Measurements from ENCODE around the gene PAFAH1B2.

PAFAH1B2 gene

GRCh38 chr11:117221775-117222517 is 77.9 kb downstream of the PAFAH1B2 start:
- no peak for DNase-seq (ENCODE audit: low spot score)

GRCh38 chr11:117222991-117223740 is 79.1 kb downstream of the PAFAH1B2 start:
- no peak for DNase-seq (ENCODE audit: low spot score)

GRCh38 chr11:117223741-117224689 is 79.9 kb downstream of the PAFAH1B2 start:
- no peak for DNase-seq (ENCODE audit: low spot score)

- no peak for DNase-seq (ENCODE audit: low spot score)
These were observed 81.6 kb downstream of the PAFAH1B2 start for GRCh38 chr11:117225553-117226170.

Measured in LoVo (cell line).